Tongue (tissue), 2 donors: ENCODE measurements around the gene FHOD3. TPM values are rescaled to one million over a fixed set of nuclear protein-coding genes. Genes with fewer than 3 reads are reported as not detected.
A peak's percentile ranks its signal among the peaks of the same experiment; 100 is the strongest.

Source experiments
- DNase-seq: peaks from one replicate; pipeline ENCODE4 v3.0.0-alpha.2; 2015
- total RNA-seq: library from RNA; depleted of rRNA; stranded (reverse); fragments of >200 nt; gene quantifications from one replicate; pipeline ENCODE4 v1.2.3, GENCODE V29; 2014

The FHOD3 gene
- total RNA-seq, 1 donor from 2014 or later = 33.0 TPM

- DNase-seq = no peak
These were observed 261.8 kb downstream of the FHOD3 start for GRCh38 chr18:36559149-36559857.

- no peak for DNase-seq
These were observed 262.7 kb downstream of the FHOD3 start for GRCh38 chr18:36560187-36560586.

- DNase-seq = no peak
These were observed 263.5 kb downstream of the FHOD3 start for GRCh38 chr18:36561046-36561445.

GRCh38 chr18:36564841-36565240, 267.3 kb downstream of the FHOD3 start:
- no peak for DNase-seq

GRCh38 chr18:36567800-36568199, 270.3 kb downstream of the FHOD3 start:
- DNase-seq = no peak

GRCh38 chr18:36568487-36568886, 271.0 kb downstream of the FHOD3 start:
- DNase-seq = no peak

- DNase-seq = peak; percentile 79
These were observed 274.8 kb downstream of the FHOD3 start for GRCh38 chr18:36572135-36572856.

GRCh38 chr18:36576339-36576738, 278.8 kb downstream of the FHOD3 start:
- DNase-seq = no peak

GRCh38 chr18:36578871-36579710, 281.6 kb downstream of the FHOD3 start:
- DNase-seq = no peak

GRCh38 chr18:36580266-36580665, 282.8 kb downstream of the FHOD3 start:
- DNase-seq = no peak

- DNase-seq = no peak
These were observed 283.6 kb downstream of the FHOD3 start for GRCh38 chr18:36580874-36581750.

GRCh38 chr18:36582988-36583745, 285.7 kb downstream of the FHOD3 start:
- no peak for DNase-seq

GRCh38 chr18:36589857-36590543, 292.5 kb downstream of the FHOD3 start:
- DNase-seq = no peak

- DNase-seq = no peak
These were observed 293.4 kb downstream of the FHOD3 start for GRCh38 chr18:36590621-36591580.

GRCh38 chr18:36592282-36592681, 294.8 kb downstream of the FHOD3 start:
- DNase-seq = no peak

GRCh38 chr18:36593001-36593400, 295.5 kb downstream of the FHOD3 start:
- no peak for DNase-seq

GRCh38 chr18:36593641-36594040, 296.1 kb downstream of the FHOD3 start:
- no peak for DNase-seq

- no peak for DNase-seq
These were observed 297.1 kb downstream of the FHOD3 start for GRCh38 chr18:36594621-36595020.
